Tibial artery (tissue), 4 donors: ENCODE data around the gene PDCD1.

Experiments used
- DNase-seq, 2 donors: peaks; one replicate each; pipeline ENCODE4 v3.0.0-alpha.2; 2019
- H3K27ac ChIP-seq, 2 donors: fragments of 200-600 bp; sonication (generic) in 1 of 2; 1 replicate in 1 of 2; 2 replicates in 1 of 2; pipeline ENCODE4 v1.5.1; 2018 to 2019; ENCODE audit warnings: mild to moderate bottlenecking in 1 of 2
- H3K27me3 ChIP-seq, 2 donors: fragments of 200-600 bp; sonication (generic) in 1 of 2; one replicate each; pipeline versions ENCODE4 v1.5.1 to v1.6.0; 2016 to 2019
- H3K36me3 ChIP-seq, 3 donors: fragments of 200-600 bp; sonication (generic) in 2 of 3; one replicate each; pipeline ENCODE4 v1.5.1; 2016 to 2019; ENCODE audit warnings: mild to moderate bottlenecking in 2 of 3
- H3K4me1 ChIP-seq, 4 donors: fragments of 200-600 bp; sonication (generic) in 2 of 4; 1 replicate in 3 of 4; 2 replicates in 1 of 4; pipeline ENCODE4 v1.5.1; 2016 to 2019
- H3K4me3 ChIP-seq, 2 donors: fragments of 200-600 bp; sonication (generic) in 1 of 2; 1 replicate in 1 of 2; 2 replicates in 1 of 2; pipeline ENCODE4 v1.5.1; 2018 to 2019; ENCODE audit warnings: mild to moderate bottlenecking in 2 of 2
- H3K9me3 ChIP-seq, 3 donors: fragments of 200-600 bp; sonication (generic) in 1 of 3; one replicate each; pipeline ENCODE4 v1.5.1; 2016 to 2019
- CTCF ChIP-seq, 2 experiments: fragments of 200-600 bp in 1 of 2; fragments of 450-650 bp in 1 of 2; IDR thresholded peaks; one replicate each; pipeline ENCODE4 v1.5.1; 2017 to 2019; ENCODE audit warnings: antibody characterized with exemption in 2 of 2, mild to moderate bottlenecking in 1 of 2, moderate library complexity in 1 of 2
- intact Hi-C: fragments of 100-400 bp; cut with DNase I; formaldehyde crosslinking; loops from one replicate; pipeline ENCODE4 v1.15.0; 2023; ENCODE audit warnings: low total_unique reads

Gene PDCD1

GRCh38 chr2:241869087-241869961 is 10.6 kb upstream of the PDCD1 start, which contains the start of gene RTP5:
Gene RTP5, plus strand, starts transcription at chr2:241869729. Its CDS starts 28 bp downstream, at chr2:241869757.
- no peak for DNase-seq
- peaks cover 0 to 83% of the 10 kb centered on the region in 2 donors for H3K27me3 ChIP-seq
- peaks cover 0 to 5% (median 0%) of the 10 kb centered on the region in 4 donors for H3K4me1 ChIP-seq
- no peak within 1 kb of the TSS for H3K4me3 ChIP-seq
- no peaks in the 10 kb centered on the region for H3K9me3 ChIP-seq
- TF ChIP-seq CTCF (IDR thresholded peaks at IDR 0.05), result no peak
- intact Hi-C loops, result no loop called here
- no peaks in the 10 kb centered on the region for H3K36me3 ChIP-seq
- no peak within 1 kb of the TSS for H3K27ac ChIP-seq

- DNase-seq, result no peak
- TF ChIP-seq CTCF (IDR thresholded peaks at IDR 0.05), result no peak
- peaks cover 0 to 5% (median under 1%) of the 10 kb centered on the region in 4 donors for H3K4me1 ChIP-seq
- no peaks in the 10 kb centered on the region for H3K9me3 ChIP-seq
- H3K36me3 ChIP-seq, result no peaks in the 10 kb centered on the region
- intact Hi-C loops, result no loop called here
- peaks cover 0 to 87% of the 10 kb centered on the region in 2 donors for H3K27me3 ChIP-seq
- no peak overlapping the region for H3K4me3 ChIP-seq
- H3K27ac ChIP-seq, result no peak overlapping the region
Observed at GRCh38 chr2:241868661-241869081, 10.0 kb upstream of the PDCD1 start.

GRCh38 chr2:241867776-241868420 is 9.2 kb upstream of the PDCD1 start:
- no peak for TF ChIP-seq CTCF (IDR thresholded peaks at IDR 0.05)
- no peak for DNase-seq
- intact Hi-C loops, result no loop called here
- no peaks in the 10 kb centered on the region for H3K36me3 ChIP-seq
- no peaks in the 10 kb centered on the region for H3K9me3 ChIP-seq
- peaks cover 0 to 8% (median 2%) of the 10 kb centered on the region in 4 donors for H3K4me1 ChIP-seq
- peaks cover 0 to 95% of the 10 kb centered on the region in 2 donors for H3K27me3 ChIP-seq
- H3K27ac ChIP-seq, result no peak overlapping the region
- H3K4me3 ChIP-seq, result no peak overlapping the region

GRCh38 chr2:241866790-241867645 is 8.3 kb upstream of the PDCD1 start:
- Histone ChIP-seq H3K27ac (no peak overlapping the region), H3K4me3 (no peak overlapping the region), H3K36me3 (no peaks in the 10 kb centered on the region), H3K27me3 (peaks cover 0 to 98% of the 10 kb centered on the region in 2 donors), H3K4me1 (peaks cover 0 to 8% (median 2%) of the 10 kb centered on the region in 4 donors), H3K9me3 (no peaks in the 10 kb centered on the region)
- DNase-seq, result no peak
- no peak for TF ChIP-seq CTCF (IDR thresholded peaks at IDR 0.05)
- intact Hi-C loops, result no loop called here
